ENCODE measurements around the gene PRKG1.
"Not testable (repeated sequence)": the region's sequence is repeated elsewhere in the genome, so short reads cannot be mapped to it uniquely, and the experiment has no call there.

PRKG1 gene

GRCh38 chr10:51255381-51255780 lies 181.1 kb downstream of the PRKG1 start:
- TF ChIP-seq CTCF (IDR thresholded peaks at IDR 0.05; ENCODE audit: insufficient read depth, low read depth, low read length, missing control alignments): no peak
- DNase-seq (ENCODE audit: low read depth): no peak
- no peak overlapping the region for H3K4me3 ChIP-seq (ENCODE audit: low read depth, low read length)

GRCh38 chr10:51257511-51258248 lies 183.4 kb downstream of the PRKG1 start:
- H3K4me3 ChIP-seq (ENCODE audit: low read depth, low read length): no peak overlapping the region
- DNase-seq (ENCODE audit: low read depth): no peak
- no peak for TF ChIP-seq CTCF (IDR thresholded peaks at IDR 0.05; ENCODE audit: insufficient read depth, low read depth, low read length, missing control alignments)

DNA sequence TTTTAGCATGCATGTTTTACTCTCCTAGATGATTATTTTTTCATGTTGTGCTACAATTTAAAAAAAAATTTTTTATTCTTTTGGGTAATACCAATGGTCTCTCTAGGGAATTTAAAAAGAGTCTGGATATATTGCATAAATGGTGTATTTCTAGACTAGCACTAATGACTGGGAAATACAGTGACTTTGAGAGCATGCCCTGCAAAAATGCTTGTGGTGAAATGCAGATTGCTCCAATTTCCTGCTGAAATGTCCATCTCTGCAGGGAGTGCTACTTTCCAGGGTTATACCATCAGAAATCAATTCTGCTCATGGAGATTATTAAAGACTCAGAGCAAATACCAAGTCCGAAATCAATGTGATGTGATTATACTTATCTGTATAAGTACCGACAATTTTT lies 186.1 kb downstream of the PRKG1 start:
- no peak for DNase-seq (ENCODE audit: low read depth)
- TF ChIP-seq CTCF (IDR thresholded peaks at IDR 0.05; ENCODE audit: insufficient read depth, low read depth, low read length, missing control alignments): no peak
- H3K4me3 ChIP-seq (ENCODE audit: low read depth, low read length): no peak overlapping the region

GRCh38 chr10:51266496-51266895 lies 192.2 kb downstream of the PRKG1 start:
- no peak for TF ChIP-seq CTCF (IDR thresholded peaks at IDR 0.05; ENCODE audit: insufficient read depth, low read depth, low read length, missing control alignments)
- no peak for DNase-seq (ENCODE audit: low read depth)

GRCh38 chr10:51267980-51268570 lies 193.8 kb downstream of the PRKG1 start:
- H3K4me3 ChIP-seq (ENCODE audit: low read depth, low read length); DNase-seq (ENCODE audit: low read depth): not testable (repeated sequence)

More at GRCh38 chr10:51266496-51266895, 192.2 kb downstream of the PRKG1 start:
- no peak overlapping the region for H3K4me3 ChIP-seq (ENCODE audit: low read depth, low read length)

GRCh38 chr10:51269821-51270220 lies 195.5 kb downstream of the PRKG1 start:
- DNase-seq (ENCODE audit: low read depth): no peak
- TF ChIP-seq CTCF (IDR thresholded peaks at IDR 0.05; ENCODE audit: insufficient read depth, low read depth, low read length, missing control alignments): no peak
- H3K4me3 ChIP-seq (ENCODE audit: low read depth, low read length): no peak overlapping the region

DNA sequence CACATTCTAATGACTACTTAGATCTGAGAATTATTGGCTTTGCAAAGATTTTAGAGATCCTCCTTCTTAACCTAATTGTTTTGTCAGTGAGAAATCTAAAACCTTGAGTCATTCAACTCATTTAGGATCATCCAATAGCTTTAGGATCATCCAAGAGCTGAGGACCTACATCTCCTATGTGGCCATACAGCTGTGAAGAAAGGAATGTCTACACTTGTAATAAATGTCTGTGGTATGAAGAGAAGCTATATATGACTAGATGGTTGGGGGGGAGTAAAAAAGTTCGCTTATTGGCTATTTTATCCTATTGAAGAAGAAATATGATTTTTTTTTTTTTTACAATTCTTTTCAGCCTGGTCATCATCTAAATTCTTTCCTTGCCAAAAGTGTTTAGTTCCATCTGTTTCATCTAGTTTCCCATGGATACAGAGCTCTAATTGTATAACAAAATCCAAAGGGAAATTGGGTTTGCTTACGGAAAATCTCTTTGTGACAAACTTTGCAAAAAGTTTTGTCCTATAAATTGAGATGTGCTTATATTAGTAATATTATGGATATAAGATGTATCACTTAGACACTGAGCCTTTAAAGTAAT lies 196.7 kb downstream of the PRKG1 start:
- TF ChIP-seq CTCF (IDR thresholded peaks at IDR 0.05; ENCODE audit: insufficient read depth, low read depth, low read length, missing control alignments): no peak
- no peak for DNase-seq (ENCODE audit: low read depth)
- no peak overlapping the region for H3K4me3 ChIP-seq (ENCODE audit: low read depth, low read length)

- not testable (repeated sequence) for H3K4me3 ChIP-seq (ENCODE audit: low read depth, low read length); DNase-seq (ENCODE audit: low read depth)
These were observed 197.8 kb downstream of the PRKG1 start for GRCh38 chr10:51272099-51272498.
